DMS53 treated with DMSO at 0.1 percent for 48 hours (cell line): ENCODE results near the gene COL9A2.

ENCODE experiments used
- DNase-seq: peaks from one replicate; lab custom pipeline; 2025; ENCODE audit not compliant: unreplicated experiment; lab: John Stamatoyannopoulos, UW

COL9A2 gene

DNA sequence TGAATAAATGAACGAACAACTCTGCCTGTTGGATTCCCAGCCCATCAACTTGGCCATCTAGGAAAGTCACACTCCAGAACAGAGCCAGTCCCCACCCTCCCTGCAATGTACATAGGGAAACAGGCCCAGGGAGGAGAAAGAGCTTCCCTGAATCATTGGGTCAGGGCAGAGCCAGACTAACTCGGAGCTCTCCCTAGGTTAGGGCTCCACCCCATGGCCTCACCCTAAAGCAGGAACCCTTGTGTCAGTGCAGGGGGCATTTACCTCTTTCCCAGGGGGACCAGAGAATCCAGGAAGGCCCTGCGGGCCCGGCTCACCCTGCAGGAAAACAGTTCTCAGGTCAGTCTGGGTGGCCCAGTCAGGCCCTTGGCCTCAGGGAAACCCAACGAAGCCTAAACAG is 11.6 kb downstream of the COL9A2 start:
- DNase-seq: no peak

DNA sequence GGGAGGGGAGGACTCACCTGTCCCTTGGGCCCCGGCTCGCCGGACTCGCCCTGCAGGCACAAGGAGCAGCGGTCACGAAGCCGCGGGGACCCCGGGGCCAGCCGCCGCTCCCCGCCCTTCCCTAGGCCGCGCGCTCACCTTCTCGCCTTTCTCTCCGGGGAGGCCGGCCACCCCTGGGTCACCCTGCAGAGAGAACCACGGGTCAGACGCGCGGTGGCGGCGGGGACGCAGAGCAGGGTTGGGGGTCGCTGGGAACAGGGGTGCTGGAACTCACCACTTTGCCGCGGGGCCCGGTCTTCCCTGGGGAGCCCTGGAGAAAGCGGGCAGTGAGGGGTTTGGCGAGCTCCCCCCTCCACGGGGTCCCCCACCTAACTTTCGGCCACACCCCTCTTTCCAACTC is 13.3 kb downstream of the COL9A2 start:
- DNase-seq: no peak

DNA sequence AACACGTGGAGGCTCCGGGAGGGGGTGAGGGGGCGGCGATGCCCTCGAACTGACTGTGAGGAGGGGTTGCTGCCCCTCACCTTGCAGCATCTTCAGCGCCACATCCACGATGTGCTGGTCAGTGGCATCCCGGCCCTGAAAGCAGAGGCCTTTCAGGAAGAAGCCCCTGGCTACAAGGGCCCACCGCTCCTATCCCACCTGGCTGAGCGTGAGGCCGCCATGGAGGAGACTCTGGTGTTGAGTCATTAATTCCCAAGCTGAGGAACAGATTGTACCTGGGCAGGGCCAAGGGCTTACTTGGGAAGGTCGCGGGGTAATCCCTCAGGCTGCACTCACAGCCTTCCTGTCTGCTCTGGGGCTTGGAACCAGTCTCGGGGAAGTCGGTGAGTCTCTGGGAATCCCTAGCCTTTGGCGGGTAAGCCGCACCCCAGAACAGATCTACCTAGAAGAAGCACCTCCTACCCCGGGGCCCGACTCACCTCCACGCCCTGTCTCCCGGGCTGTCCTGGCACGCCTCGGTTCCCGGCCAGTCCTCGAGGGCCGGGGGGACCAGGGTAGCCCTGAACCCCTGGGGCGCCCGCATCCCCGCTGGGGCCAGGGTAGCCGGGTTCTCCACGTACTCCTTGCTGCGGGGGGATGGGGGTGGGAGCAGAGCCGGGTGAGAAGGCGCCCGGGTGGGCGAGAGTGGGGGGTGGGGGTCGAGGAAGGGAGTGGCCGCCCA is 13.9 kb downstream of the COL9A2 start:
- DNase-seq: no peak

DNA sequence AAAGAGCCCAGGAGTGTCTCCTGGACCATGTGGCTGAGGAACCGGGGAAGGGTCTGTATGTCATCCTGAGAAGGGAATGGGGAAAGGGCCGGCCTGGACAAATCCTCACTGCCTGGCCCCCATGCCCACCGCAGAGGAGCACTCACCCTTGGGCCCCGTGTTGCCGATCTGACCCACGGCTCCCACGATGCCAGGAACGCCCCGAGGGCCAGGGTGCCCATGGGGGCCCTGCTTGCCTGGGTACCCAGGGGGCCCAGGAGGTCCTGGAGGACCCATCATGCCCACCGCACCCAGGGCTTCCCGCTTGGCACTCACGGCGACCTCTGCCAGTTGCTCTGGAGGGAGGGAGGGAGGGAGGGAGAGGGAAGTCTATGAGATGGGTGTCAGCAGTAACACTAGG is 14.6 kb downstream of the COL9A2 start:
- no peak for DNase-seq

DNA sequence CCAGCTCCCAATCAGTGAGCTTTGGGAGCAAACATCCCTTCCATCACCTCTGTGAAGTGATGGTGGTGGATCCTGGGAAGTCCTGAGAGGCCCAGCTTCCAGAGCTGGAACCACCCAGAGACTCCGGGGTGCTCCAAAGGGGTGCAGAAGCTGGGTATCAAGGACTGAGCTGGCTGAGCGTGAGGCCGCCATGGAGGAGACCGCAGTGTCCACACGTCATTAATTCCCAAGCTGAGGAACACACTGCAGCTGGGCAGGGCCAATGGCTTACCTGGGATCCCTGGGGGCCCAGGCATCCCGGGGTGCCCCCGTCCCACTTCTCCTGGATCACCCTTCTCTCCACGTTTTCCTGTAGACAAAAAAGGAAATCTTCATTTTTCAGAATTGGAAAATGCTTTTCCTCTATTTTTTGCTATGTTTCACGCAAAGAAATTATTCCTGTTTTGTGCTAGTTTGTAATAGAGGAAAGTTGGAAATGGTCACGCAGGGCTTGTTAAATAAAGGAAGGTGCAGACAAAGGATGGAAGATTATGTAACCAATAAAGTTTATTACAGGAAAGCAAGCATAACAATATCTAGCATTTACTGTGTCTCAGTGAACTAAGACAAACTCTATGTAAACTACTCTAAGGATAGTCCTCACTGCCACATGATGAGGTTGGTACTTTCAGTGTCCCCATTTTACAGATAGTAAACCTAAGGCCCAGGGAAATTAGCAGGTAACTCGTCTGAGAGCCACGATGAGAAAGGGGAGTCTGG is 15.4 kb downstream of the COL9A2 start:
- DNase-seq: no peak

DNA sequence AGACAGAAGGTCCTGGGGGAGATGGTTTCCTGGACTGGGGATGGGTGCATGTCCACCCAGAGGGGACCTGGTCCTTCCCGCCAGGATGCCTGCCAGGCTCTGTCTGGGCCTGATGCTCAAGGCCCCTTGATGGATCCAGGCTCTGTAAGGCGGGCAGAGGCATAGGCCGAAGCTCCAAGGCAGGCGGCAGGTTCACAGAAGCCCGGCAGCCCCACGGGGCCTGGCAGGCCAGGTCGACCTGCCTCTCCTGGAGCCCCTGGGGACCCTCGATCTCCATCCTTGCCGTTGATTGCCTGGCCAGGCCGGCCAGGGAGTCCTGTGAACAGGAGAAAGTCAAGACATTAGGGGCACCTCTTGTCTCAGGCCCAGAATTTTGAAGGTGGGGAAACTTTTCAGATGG is 16.0 kb downstream of the COL9A2 start:
- no peak for DNase-seq

DNA sequence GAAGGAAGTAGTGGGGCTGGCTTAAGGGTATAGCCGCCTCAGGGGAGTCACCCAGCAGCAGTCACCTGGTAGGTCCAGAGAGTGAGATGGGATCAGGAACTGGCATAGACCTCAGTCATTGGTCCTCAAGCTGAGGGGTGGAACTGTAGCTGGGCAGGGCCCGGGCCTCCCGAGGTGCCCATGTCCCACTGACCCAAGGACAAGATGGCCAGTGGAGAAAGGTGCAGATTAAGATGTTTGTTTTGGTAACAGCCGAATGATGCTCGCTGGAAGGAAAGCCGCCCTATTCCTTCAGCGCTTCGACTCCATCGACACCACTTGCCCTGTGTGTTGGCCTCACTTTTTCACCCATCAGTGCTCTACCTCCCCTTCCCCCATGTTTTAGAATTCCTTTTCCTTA is 16.4 kb downstream of the COL9A2 start:
- no peak for DNase-seq

DNA sequence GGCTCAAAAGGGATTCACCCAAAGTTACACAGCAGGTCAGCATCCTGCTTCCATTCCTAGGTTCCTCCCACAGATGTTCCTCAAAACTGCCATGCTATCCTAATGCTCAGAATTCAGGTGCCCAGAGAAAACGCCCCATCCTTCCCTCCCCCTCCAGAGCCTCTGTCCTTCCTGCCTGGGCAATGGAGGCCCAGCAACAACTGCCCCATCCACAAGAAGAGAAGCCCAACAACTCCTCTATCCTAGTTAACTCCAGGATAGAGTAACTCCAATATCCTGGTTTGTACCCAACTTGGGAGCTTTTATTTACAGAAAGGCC is 16.9 kb downstream of the COL9A2 start:
- DNase-seq: no peak

DNA sequence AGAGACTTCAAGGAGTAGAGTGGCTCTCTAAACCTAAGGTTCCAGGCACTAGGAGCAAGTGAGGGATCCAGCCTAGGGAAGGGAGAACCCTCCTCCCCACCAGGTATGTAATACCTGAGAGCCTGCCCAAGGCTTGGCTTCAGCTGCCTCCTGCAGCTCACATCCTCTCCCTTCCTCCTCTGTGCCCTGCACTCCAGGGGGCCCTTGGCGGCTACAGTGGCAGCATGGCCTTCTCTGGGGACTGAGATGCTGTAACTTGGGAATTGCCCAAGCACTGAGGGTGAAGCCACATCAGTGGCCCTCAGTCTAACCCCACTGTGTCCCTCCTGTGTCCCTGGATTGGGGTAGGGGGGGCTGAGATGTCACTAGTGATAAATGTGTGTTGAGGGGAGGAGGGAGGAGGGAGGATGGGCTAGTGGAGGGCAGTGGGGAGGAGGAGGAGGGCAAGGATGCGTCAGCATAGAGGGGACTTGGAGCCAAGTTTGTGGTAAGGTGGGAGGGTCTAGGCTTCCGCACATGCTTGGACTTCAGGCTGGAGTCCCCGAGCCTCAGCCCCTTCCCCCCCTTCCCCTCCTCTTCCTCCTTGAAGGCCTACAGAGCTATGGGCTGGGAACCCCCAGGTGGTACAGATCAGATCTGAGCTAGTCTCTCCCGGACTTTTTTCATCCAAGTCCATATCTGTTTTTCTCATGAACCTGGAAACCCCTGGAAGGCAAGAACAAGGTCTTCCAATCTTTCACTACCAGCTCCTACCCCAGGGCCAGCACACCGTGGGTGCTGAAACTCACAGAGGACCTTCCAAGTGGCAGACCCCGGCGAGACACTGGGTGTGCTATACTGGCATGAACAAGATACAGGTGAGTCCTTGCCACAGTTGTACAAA is 17.5 kb downstream of the COL9A2 start:
- DNase-seq: no peak

DNA sequence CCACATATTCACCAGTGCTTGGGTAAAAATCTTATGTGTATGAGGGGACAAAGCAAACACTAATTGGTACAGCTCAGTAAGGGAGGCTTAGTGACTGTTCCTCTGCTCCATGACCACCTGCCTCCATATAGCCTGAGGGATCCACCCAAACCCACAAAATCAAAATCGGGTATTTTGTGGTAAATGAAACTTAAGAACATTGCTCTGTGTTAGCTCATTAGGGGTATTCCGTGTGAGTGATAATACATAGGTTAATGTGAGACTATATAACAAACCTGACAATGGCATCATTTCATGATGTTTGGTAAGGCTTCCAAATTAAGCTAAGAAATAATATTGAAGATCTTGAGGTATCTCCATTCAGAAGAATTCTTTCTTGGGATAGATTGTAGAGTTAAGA is 25.8 kb downstream of the COL9A2 start:
- no peak for DNase-seq

DNA sequence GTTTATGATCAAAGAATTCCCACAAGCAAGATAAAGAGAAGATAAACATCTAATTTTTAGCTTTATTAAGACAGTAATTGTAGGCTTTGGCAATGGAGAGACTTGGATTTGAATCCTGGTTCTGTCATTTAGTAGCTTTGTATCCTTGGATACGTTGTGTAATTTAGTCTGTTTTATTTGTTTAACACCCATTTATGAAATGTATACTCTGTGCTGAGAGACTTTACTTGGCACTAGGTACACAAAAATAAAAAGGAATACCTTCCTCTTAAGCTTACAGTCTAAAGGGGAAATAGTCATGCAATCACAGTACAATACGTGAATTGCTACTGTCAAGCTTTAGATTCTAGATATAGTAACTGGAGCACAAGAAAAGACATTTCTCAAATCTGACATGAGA is 35.2 kb downstream of the COL9A2 start:
- peak; percentile 47 for DNase-seq

DNA sequence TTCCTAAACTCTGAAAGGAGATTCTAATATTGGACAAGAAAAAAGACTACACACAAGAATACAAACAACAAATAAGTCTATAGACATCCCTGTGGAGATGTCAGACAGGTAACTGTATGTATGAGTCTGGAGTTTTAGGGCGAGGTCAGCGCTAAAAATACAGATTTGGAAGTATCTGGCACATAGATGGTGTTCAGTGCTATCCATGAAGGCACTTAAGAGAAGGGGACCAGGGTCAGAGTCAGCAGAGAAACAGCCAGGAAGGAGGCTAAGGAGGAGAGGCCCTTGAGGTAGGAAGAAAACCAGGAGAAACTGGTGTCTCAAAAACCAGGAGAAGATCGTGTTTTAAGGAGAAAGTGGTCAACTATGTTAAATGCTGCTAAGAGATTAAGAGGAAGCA is 41.0 kb downstream of the COL9A2 start:
- no peak for DNase-seq

DNA sequence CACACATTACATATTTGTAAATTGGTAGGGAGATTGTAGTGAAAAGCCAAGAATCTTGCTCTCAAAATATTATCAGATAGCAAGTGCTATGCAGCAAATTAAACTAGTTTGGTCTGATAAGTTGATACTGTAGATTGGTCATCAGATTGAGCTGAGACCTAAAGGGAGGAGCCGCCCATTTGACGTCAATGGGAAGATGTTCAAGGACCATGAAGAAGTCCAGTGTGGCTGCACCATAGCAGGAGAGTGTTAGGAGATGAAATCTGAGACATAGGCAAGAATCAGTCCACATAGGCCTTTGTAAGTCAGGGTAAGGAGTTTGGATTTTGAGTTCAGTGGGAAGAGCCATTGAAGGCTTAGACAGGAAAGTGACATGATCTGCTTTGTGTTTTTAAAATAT is 42.8 kb downstream of the COL9A2 start:
- DNase-seq: no peak

DNA sequence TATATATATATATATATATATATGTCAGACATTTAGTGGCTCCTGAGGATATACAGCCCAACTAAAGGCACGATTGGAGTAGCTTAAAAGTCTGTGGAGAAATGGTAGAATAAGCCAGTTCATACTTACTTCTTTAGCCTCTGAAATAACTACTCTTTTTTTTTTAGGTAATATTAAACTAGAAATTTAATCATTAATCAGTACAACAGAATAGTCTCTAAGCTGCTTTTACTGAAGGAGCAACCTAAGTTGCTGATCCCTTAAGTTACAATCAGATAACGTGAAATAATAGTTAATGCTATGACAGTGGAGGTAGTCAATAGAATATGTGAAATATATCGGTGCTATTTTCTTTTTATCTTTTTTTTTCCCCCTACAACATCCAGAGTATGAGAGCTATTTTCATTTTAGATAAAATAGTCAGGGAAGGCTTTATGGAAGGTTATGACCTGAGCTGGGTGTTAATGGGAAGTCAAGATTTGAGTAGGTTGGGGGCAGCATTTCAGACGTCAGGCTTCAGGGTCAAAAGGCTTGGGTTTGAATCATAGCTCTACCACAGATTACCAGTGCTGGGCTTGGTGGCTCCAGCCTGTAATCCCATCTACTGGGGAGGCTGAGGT is 43.4 kb downstream of the COL9A2 start:
- no peak for DNase-seq

DNA sequence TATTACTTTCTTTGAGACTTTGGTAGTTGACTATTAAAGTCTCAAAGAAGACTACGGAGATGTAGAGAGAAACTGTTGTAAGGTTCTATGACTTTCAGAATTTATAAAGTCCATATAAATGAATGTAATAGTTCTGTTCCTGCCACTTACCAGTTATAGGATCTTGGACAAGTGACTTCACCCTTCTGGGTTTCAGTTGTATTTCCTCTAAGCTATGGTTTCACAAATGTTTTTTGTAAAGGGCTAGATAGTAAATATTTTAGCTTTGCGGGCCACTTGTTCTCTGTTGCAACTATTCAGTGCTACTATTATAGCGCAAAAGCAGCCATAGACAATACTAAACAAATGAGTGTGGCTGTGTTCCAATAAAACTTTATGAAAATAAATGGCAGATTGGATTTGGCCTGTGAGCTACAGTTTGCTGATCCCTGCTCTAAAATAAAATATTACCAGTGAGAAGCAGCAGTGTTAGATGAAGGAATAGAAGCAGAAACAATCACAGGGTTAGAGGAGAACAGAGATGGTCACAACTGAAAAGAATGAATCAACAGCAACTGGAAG is 44.4 kb downstream of the COL9A2 start:
- no peak for DNase-seq

DNA sequence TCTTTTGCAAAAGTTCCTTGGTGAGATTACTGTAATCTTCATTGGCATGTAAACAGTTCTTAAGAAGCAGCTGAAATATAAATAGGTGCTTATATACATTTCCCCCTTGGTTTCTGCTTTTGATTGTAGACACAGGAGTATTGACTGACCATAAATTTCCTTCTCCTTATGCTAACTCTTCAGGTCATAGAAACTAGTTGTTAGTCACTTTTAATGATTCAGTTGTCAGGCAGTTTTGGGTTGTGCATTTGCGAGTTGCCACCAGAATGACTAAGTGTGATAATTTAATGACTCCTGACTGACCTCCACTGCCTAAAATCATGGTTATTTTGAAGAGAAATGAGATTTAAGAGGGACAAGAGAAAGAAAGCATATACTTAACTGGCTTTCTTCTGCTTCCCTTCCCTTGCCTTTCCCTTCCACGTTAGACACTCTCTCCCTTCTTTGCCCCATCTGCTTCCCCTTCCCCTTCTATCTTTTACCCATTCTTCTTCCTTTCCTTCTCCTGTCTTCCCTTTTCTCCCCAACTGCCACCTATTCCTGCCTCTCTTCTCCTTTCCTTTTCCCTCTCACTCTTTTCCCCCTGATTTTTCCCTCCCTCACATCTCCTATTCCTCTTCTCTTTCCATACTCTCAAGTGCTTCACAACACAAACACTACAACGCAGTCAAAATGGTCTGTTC is 46.8 kb downstream of the COL9A2 start:
- no peak for DNase-seq

DNA sequence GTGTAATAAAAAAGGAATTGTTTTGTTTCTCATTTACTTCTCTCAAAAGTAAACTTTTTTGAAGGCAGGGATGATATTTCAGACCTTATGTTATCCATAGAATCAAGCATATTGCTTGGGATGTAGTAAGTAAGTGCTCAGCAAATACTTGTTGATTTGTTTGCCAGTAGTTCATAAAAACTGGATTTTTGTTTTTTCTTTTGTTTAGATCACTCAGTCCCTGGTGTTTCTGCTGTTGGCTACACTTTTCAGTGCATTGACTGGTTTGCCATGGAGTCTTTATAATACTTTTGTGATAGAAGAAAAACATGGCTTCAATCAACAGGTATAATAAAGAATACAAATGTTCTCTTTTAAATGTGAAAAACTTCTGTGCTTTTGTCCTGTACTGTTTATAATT is 48.9 kb downstream of the COL9A2 start:
- no peak for DNase-seq

DNA sequence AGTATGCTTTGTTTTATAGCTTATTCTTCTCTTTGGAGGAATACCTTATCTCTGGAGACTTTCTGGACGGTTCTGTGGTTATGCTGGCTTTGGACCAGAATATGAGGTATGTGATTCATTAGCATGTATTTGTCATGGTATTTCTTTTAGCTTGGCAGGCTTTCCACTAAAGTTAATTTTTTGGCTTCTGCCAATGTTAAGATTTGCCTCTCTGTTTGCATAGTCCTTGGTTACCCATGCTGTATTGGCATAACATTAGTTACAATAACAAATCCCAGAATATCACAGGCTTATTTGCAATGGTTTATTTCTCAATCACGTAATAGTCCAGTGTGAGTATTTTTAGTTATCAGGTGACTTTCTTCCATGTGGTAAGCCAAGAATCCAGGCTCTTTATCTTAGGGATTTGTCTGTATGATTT is 49.3 kb downstream of the COL9A2 start:
- no peak for DNase-seq

DNA sequence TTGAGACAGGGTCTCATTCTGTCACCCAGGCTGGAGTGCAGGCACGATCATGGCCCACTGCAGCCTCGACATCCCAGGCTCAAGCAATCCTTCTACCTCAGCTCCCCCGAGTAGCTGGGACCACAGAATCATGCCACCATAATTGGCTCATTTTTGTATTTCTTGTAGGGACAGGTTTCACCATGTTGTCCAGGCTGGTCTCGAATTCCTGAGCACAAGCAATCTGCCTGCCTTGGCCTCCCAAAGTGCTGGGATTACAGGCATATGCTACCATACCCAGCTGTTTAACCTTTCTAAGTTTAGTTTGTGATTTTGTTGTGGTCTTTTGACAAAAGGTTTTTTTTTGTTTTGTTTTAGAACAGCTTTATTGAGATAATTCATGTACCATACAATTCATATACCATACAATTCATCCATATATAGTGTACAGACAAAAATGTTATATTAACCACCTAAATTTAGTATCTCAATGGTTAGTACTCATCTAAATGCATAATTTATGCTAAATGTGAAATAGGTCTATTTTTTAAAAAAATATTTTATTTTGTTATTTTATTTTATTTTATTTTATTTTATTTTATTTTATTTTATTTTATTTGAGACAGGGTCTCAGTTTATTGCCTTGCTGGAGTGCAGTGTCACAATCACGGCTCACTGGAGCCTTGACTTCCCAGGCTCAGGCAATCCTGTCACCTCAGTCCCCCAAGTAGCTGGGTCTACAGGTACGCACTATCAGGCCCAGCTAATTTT is 50.1 kb downstream of the COL9A2 start:
- DNase-seq: no peak

DNA sequence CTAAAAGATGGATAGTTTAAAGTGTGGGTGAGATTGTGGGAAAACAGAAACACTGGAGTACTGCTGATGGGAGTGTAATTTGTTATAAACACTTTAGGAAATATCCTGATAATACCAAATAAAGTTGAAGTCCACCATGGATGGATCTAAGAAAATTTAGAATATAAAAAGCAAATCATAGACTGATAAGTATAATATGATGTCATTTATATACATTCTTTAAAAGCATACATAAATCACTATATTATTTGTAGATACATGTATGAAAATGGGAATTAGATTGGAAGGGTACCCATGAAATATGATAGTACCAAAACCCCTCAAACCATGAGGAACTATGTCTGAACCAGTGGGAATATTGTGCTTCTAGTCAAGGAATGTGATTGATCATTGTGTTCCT is 51.2 kb downstream of the COL9A2 start:
- DNase-seq: no peak
